Forelimb muscle (tissue), 1 donor: Measurements from ENCODE around the gene SULT1E1. TPM values are rescaled to one million over a fixed set of nuclear protein-coding genes. Genes with fewer than 3 reads are reported as not detected.

ENCODE experiments used
- DNase-seq: peaks from one replicate; pipeline ENCODE4 v3.0.0-alpha.2; 2013; ENCODE audit warnings: low read depth
- polyA plus RNA-seq: library from polyadenylated mRNA; unstranded; fragments of 120-200 nt; gene quantifications from one replicate; pipeline ENCODE4 v1.2.1, GENCODE V29; 2013; ENCODE audit not compliant: insufficient read length

Gene SULT1E1, protein sequence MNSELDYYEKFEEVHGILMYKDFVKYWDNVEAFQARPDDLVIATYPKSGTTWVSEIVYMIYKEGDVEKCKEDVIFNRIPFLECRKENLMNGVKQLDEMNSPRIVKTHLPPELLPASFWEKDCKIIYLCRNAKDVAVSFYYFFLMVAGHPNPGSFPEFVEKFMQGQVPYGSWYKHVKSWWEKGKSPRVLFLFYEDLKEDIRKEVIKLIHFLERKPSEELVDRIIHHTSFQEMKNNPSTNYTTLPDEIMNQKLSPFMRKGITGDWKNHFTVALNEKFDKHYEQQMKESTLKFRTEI
- 23.6 TPM for polyA plus RNA-seq

DNA sequence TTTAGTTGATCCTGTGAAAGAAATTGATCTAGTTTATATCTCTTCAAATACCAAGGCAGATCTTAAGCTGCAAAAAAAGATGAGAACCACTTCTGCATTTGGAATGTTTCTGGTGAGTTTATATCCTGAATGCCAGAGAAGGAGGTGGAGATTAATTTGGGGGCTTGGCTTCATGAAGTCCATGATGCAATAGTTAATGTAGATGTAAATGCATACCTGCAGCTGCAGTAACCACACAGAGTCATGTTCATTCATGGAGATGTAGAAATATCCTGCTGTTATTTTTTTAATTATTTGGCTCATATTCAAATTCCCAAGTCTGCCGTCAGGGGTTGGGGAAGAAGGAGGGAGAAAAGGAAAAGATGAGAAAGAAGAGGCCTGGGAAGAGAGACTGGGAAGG is at the start of gene SULT1E1:
Gene SULT1E1, minus strand, starts transcription at position 94 of the 400 bp plus-strand sequence. CDS start 2,501 bp downstream, outside the sequence.
- no peak for DNase-seq

DNA sequence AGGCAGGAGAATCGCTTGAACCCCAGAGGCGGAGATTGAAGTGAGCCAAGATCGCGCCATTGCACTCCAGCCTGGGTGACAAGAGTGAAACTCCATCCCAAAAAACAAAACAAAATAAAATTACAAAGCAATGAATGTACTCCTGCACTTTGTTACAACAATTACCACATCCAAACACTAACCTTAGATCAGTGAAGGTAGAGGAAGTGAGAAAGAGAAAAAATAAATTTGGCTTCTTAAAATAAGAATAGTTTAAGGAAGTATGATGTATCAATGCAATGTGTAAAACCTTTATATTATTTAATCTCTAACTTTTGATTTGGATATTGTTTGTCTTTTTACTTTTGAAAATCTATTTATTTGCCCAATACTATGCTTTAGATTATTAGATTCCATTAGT is 49.2 kb upstream of the SULT1E1 start:
- DNase-seq = no peak

DNA sequence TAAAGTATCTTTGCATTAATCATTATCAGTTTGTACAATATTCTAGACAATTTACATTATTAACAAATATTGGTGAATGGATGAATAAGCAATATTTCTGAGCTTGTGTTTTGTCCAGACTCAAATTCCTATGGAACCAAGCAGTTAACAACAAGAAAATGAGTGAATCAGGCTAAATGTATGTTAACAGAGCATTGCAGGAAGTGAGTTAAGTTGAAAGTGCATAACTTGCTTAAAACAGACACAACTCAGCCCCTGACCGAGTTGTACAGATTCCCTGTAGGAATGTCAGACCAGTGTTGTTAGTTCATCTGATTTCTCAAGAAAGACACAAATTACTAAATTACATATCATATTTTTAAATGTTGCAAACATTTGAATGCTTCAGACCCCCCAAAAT is 47.2 kb upstream of the SULT1E1 start:
- DNase-seq = no peak

DNA sequence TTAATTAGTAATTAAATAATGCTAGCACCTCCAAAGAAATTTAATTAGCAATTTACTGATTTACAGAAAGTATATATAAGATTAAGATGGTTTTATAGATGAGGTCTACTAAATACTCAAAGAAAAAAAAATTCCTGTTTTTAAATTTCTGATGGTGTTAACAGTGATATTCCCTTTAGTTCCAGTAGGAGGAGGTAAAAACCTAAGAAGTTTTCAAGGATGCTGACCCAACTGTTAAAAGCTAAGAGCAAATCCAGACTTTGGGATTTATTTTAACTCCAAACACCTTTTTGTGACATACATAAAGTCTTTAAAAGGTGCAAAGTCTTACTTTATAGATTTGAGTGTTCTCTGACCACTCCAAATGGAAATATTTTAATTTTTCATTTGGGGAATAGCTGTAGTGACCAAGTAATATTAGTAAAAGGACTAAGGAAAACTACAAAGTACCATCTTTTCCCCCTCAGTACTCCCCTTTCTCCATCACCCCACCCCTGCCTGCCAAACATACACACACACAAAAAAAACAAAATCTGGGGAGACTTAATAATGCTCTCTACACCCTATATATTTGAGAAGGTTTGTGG is 36.7 kb upstream of the SULT1E1 start:
- no peak for DNase-seq

DNA sequence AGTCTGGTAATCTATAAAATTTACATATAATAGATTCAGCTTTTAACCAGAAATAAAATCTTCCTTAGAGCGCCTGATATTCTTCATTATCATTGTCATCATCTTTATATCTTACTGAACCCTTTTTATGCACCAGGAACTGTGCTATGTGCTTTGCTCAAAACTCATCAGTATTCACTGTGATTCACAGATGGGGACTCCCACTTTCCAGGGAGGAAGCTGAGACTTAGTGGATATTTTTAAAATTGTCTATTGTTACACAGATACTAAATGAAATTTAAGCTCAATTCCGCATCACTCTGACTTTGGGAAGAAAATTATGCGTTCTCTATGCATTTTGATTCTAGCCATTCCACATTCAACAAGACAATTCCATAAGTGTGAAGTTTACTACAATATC is 34.8 kb upstream of the SULT1E1 start:
- DNase-seq = no peak

DNA sequence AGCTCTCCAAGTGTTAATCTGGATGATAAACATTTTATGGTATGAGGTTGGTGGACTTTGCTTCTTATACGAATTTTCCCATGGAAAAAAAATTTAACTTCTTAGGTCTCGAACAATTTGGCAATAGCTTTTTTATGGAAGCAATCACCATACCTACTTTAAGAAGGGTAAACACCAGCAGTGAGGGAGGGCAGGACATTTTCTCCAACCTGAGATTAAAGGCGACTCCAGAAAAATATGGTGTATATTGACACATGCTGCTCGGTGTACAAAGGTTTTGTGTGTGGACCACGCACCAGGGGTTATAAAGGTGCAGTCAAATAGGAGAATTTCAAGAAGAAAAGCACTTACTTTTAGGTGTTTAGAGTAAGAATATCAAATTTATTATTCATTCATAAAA is 34.2 kb upstream of the SULT1E1 start:
- no peak for DNase-seq

DNA sequence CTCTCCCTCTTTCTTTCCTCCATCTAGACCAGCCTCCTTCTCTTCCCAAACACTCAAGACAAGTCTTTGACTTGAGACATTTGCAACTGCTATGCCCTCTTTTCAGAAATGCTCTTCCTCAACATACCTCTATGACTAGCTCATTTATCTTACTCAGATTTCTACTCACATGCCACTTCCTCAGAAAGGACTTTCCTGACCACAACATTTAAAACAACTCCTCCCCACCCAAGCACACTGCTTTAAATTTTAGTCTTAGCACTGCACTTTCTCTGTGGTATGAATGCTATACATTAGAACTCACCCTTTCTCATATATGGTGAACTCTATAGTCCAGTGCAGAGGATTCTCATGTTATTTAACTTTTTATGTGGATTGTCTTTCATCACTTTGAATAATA is 28.4 kb upstream of the SULT1E1 start:
- DNase-seq = no peak

DNA sequence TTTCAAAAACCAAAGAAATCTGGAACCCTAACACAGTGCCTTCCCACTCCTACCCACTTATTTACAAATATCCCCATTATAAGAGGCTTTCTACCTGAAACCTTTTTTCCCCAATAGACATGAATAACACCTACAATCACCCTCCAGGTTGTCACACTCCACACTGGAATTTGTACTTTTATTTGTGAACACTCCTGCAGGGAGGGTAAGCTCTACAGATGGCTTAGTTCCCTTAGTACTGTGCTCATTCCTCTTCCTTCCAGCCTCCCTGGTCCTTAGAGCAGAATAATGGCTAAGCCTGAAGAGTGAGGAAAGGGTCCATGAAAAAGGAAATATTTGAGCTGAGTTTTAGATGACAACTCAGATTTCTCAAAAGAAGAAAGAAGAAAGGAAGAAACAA is 22.2 kb upstream of the SULT1E1 start:
- no peak for DNase-seq

DNA sequence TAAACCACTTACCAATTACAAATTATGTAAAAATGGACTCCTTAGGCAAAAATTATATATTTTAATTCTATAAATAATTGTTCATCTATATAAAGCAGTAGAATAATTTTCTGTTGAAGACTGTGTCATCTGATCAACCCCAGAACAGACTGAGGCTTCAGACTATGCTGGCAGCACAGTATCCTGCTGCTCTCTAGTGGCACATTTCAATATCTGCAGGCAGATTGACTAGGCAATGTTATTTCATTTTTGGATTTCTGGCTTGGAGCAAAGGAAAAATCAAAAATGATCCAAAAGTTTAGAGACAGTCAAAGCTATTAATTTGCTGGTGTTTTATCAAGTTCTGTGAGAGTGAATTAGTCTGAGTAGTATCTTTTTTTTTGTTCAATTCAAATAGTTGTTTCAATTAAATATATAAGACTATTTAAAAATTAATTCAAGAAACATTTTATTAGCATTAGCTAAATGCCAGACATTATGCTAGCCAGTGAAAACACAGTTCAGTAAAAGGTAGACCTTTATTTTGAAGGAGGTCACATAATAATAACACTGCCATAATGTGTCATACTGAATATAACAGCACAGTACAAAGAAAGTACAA is 21.3 kb upstream of the SULT1E1 start:
- DNase-seq = peak; percentile 63

DNA sequence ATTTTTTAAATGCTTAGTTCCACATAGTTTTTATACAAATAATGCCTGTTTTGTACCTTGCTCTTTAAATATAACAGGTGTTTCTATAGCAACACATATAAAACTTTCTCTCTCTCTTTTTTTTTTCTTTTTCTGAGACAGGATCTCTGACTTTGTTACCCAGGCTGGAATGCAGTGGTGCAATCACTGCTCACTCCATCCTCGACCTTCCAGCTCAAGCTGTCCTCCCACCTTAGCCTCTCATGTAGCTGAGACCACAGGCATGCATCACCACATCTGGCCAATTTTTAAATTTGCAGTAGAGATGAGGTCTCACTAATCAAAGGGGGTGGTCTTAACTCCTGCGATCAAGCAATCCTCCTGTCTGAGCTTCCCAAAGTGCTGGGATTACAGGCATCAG is 18.3 kb upstream of the SULT1E1 start:
- no peak for DNase-seq

DNA sequence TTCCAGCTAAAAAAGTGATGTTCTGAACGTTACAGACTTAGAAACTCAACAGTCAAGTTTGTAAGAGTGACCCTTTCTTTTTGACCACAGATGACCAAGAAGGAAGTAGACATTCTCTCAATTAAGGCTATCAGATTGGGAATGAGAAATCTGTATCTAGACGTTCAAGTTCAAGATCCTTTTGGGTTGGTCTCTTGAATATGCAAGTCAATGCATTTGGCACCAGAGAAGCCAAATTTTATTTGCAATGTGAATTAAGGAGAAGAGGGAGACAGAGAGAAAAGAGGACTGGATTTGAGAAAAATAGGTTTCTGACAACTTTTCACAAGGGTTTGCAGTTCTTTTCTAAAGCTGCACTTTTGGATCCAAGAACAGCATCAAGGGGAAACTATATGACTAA is 17.5 kb upstream of the SULT1E1 start:
- no peak for DNase-seq

DNA sequence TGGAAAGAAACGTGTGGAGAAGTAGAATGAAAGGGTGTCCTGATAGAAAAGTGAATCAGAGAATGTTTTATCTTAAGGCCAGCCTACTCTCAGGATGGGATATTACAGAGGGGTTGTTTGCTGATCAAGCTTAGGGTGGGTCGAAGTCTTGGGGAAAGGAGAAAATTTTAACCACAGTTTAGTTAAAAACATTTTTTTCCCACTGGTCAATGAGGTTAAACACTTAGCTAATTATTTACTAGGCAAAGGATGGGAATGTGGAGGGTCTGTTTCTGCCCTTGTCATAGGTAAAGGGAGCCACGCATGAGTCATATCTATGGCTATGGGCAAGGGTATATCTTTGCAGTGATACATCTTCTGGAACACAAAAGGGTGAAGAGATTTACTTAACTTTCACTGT is 16.1 kb upstream of the SULT1E1 start:
- DNase-seq = no peak

DNA sequence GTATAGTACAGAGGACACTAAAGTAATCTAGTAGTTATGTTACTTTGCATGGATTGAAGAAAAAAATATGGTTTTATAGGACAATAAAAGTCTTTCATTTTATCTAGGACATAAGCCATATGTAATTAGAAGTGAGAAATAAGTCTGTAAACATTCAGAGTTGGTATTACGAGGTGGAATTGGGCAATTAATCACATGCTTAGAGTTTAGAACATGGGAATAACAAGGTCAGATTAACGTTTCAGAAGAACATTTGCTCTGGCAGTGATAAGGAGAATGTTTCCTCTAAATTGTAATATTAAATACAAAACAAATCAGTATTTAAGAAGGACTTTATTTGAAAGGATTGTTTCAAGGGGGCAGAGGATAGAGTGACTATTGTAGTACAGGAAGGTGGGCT is 15.6 kb upstream of the SULT1E1 start:
- no peak for DNase-seq

DNA sequence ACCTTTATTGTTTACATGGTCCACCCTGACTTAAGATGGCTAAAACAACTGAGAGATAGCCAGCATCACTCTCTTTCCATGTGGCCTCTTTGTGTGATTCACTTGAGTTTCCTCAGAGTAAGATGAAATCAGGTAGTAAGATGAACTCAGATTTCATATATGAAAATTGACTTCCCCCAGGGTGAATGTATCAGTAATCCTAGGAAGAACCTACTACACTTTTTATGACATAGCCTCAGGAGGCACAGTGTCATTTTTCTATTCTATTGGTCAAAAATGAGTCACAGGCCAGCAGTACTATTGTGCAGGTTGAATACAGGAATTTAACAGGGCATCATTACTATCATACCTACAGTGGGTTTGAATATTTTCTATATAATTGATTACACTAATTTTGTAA is 14.6 kb upstream of the SULT1E1 start:
- DNase-seq = no peak

DNA sequence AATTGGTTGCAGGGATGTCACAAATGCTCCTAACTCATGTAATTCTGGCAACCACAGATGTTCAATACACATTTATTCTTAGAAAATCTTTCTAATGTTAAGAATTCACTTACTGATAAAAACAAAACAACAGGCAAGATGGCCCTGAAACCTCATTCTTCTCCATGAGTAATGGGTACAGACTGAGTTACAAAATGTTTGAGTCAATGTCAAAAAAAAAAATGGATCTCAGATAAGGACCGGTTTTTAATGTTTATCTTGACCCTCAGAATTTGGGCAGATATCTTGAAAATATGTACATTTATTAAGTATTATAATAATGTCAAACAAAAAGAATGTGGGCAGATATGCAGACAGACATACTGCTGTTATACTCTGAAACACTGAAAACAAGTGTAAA is 1.8 kb upstream of the SULT1E1 start:
- no peak for DNase-seq

DNA sequence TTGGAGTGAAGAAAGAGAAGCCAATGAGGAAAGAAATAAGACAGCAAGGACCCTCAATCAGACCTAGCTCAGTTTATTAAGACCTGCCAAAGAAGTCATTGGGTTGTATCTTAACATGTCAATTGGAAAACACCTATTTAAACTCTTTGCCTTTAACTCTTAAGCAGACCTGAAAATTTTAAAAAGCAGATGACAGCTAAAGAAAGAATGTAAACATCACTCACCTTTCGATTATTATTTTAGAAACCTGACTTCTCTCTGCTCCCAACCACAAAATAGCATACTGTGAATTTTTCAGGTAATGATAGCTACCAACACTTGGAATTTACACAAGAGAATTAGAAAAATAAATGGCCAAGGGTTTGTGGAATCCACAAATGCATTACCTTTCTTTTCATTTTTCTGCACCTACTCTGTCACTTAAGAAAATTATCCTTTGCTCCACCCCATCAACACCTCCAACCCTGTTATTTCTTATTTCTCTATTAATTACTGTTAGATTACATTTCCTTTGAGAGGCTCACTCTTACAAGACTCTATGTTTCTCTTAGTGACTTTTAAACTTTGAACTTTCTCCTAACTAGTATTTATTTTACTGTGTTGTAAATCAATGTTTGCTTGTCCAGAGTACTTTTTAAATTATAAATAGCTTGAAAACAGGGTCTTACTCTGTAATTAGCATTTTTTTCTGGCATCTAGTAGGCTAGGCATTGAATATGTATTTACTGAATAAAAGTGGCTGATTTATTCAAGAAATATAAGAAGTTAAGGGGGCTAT is 765 bp upstream of the SULT1E1 start:
- DNase-seq = no peak

DNA sequence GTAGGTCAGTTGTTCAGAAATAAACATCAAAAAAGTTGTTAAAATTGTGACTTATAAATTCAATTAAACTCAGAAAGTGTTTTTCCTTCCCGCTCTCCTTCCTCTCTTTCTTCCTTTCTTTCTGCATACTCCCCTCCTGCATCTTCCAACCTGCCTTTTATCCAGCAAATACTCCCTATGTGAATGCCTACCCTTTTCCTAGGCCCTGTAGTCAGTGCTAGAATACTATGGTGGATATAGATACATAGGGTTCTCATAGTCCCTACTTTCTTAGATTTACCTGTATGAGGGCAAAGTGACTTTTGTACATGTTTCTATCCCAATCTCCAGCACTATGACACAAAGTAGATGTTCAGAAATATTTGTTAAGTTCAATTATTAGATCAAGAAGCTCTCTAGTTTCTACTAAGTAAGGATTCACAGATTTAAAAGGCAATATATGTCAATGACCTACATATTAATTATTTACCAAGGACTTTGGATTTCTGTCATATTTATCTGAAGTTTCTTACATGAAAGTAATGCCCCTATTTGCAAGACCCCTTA is 732 bp downstream of the SULT1E1 start:
- DNase-seq = no peak

DNA sequence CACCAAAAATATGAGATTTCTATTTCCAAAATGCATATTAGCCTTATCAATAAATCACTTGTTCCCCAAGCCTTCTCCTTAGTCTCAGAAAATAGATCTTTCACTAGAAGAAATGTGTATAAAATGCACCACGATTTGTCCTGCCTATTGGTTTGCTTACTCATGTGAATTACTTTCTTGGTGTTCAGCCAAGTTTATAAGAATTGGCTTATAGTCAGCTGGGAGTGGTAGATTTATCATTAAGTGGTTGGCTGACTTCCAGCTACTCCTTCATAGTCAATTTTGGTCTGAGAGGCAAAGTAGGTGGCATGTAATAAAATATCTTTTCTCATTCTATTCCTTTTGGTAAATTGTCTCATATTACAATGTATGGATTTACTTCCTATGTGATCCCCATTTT is 1.3 kb downstream of the SULT1E1 start:
- no peak for DNase-seq

DNA sequence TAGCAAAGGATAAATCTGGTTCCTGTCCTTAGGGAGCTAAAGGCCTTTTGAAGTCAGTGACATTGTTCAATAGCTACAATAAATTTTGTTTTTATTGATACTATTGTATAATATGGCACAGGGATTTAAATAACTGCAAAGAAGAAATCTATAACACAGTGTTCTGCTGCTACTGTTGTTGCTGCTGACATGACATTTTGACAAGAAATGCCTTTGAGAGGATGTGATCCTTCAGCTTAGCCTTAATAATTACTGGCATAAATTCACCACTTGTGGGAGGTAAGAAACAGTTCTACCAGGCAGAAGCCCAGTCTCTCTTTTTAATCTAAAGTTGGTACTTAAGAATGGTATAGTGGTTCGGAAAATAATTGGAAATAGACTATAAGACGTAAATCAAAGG is 4.1 kb downstream of the SULT1E1 start:
- DNase-seq = no peak

DNA sequence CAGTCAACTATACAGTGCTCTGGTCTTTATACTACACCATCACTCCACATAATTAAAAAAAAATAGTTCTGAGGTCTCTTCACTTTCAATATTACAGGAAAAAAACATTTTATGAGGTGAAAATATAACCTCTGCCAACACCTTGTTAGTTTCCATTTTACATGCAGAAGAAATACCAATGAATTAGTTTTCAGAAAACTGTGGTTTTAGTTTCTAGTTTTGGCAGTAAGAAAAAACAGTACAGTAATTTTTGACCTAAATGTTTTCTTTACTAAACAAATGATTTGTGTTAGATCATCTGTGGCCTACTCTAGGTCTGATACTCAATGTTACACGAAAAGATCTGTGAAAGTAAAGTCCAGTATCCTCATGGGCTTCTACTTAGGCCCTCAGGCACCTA is 10.0 kb downstream of the SULT1E1 start:
- no peak for DNase-seq

DNA sequence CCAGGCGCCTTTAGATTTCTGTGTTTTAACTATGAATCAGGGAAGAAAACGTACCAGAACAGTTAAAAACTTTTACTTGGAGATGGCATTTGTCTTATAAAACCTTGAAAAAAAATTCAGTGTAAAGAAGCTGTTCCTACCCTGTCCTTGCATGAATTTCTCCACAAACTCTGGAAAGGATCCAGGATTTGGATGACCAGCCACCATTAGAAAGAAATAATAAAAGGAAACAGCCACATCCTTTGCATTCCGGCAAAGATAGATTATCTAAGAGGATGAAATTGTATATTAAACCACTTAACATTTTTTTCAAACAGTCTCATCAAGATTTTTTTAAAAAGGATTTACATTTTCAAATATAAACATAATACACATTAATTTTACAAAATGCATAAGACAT is 10.6 kb downstream of the SULT1E1 start:
- no peak for DNase-seq

DNA sequence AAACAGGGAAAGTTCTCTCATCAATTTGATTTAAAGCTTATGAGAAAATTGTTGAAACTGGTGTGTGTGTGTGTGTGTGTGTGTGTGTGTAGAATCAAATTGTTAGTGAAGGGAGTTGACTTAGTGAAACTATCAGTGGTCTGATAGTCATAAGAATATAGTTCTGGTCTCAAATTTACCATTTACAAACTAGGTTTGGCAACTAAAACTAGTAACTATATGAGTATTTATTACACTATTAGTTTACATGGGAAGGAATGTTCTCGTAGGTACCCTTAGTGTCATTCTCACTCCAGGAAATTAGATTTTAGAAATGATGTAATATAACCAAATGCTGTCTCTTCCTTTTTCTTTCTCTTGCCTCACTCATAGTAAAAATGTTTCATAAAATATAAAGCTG is 11.9 kb downstream of the SULT1E1 start:
- DNase-seq = no peak
